WTC11 (cell line): ENCODE data around the gene KCNJ6.
A peak's percentile ranks its signal among the peaks of the same experiment; 100 is the strongest.

Source experiments
- ATF3 ChIP-seq: sonication (generic); formaldehyde crosslinking; conservative IDR thresholded peaks from 2 replicates; pipeline ENCODE4 v1.8.1; 2022; ENCODE audit warnings: mild to moderate bottlenecking, missing genetic modification reagents
- CREM ChIP-seq: sonication (generic); formaldehyde crosslinking; IDR thresholded peaks from 2 replicates; pipeline ENCODE4 v1.8.1; 2022; ENCODE audit warnings: mild to moderate bottlenecking, missing genetic modification reagents, moderate library complexity
- CTCF ChIP-seq: fragments of 200-600 bp; IDR thresholded peaks from 2 replicates; pipeline ENCODE4 v1.8.0; 2022; ENCODE audit warnings: antibody characterized with exemption
- ETV6 ChIP-seq: sonication (generic); formaldehyde crosslinking; IDR thresholded peaks from 2 replicates; pipeline ENCODE4 v1.8.1; 2022; ENCODE audit warnings: mild to moderate bottlenecking, missing genetic modification reagents
- IRF1 ChIP-seq: sonication (generic); formaldehyde crosslinking; IDR thresholded peaks from 2 replicates; pipeline ENCODE4 v1.8.0; 2023; ENCODE audit warnings: missing genetic modification reagents
- TEAD4 ChIP-seq: sonication (generic); formaldehyde crosslinking; IDR thresholded peaks from 2 replicates; pipeline ENCODE4 v1.8.0; 2022; ENCODE audit warnings: mild to moderate bottlenecking, missing genetic modification reagents
- USF2 ChIP-seq: sonication (generic); formaldehyde crosslinking; IDR thresholded peaks from 2 replicates; pipeline ENCODE4 v1.8.1; 2023; ENCODE audit warnings: mild to moderate bottlenecking, missing genetic modification reagents, moderate library complexity
- ZNF396 ChIP-seq: fragments of 250-450 bp; sonication (Bioruptor Pico); IDR thresholded peaks from 2 replicates; pipeline ENCODE4 v1.8.0; 2021; ENCODE audit warnings: mild to moderate bottlenecking, moderate library complexity, borderline replicate concordance

GRCh38 chr21:37758982-37759381, 157.3 kb downstream of the KCNJ6 start:
- TF ChIP-seq CTCF = peak; percentile 65
- no peak for TF ChIP-seq TEAD4 (CRISPR knock-in tag)
- TF ChIP-seq ETV6 (CRISPR knock-in tag) = no peak
- no peak for TF ChIP-seq CREM
- no peak for TF ChIP-seq ZNF396 (CRISPR knock-in tag)
- no peak for TF ChIP-seq IRF1 (CRISPR knock-in tag)
- TF ChIP-seq USF2 = no peak
- no peak for TF ChIP-seq ATF3 (CRISPR knock-in tag)
